Measurements from ENCODE around the gene CD300A.

CD300A gene

GRCh38 chr17:74454197-74455024, 12.0 kb upstream of the CD300A start:
- Histone ChIP-seq H3K4me3 (ENCODE audit: low read depth in 1 of 2, low read length in 1 of 2) (peak overlapping the region; percentile 58 to 70), H3K4me1 (ENCODE audit: control insufficient read depth in 1 of 2, insufficient read depth in 1 of 2, low read depth in 1 of 2, low read length in 1 of 2) (peaks cover 19 to 26% of the 10 kb centered on the region in 2 experiments), H3K36me3 (no peaks in the 10 kb centered on the region), H3K9me3 (no peaks in the 10 kb centered on the region), H3K27ac (peak overlapping the region; percentile 61), H3K27me3 (peaks cover 22% of the 10 kb centered on the region)
- TF ChIP-seq CTCF (IDR thresholded peaks at IDR 0.05) = no peak

- H3K9me3 ChIP-seq = no peaks in the 10 kb centered on the region
- H3K27ac ChIP-seq = no peak overlapping the region
- no peak for TF ChIP-seq CTCF (IDR thresholded peaks at IDR 0.05)
- no peaks in the 10 kb centered on the region for H3K36me3 ChIP-seq
- peaks cover 19 to 29% of the 10 kb centered on the region in 2 experiments for H3K4me1 ChIP-seq (ENCODE audit: control insufficient read depth in 1 of 2, insufficient read depth in 1 of 2, low read depth in 1 of 2, low read length in 1 of 2)
- H3K27me3 ChIP-seq = peaks cover 22% of the 10 kb centered on the region
- H3K4me3 ChIP-seq (ENCODE audit: low read depth in 1 of 2, low read length in 1 of 2) = no peak overlapping the region
Observed at GRCh38 chr17:74455025-74455545, 11.3 kb upstream of the CD300A start.

- peaks cover 22% of the 10 kb centered on the region for H3K27me3 ChIP-seq
- TF ChIP-seq CTCF (IDR thresholded peaks at IDR 0.05) = no peak
- H3K4me3 ChIP-seq (ENCODE audit: low read depth in 1 of 2, low read length in 1 of 2) = no peak overlapping the region
- no peak overlapping the region for H3K27ac ChIP-seq
- H3K9me3 ChIP-seq = no peaks in the 10 kb centered on the region
- H3K36me3 ChIP-seq = no peaks in the 10 kb centered on the region
- H3K4me1 ChIP-seq (ENCODE audit: control insufficient read depth in 1 of 2, insufficient read depth in 1 of 2, low read depth in 1 of 2, low read length in 1 of 2) = peaks cover 25 to 29% of the 10 kb centered on the region in 2 experiments
Observed at GRCh38 chr17:74455821-74456220, 10.6 kb upstream of the CD300A start.

- peak overlapping the region in 1 of 2 experiments; percentile 30 for H3K4me3 ChIP-seq (ENCODE audit: low read depth in 1 of 2, low read length in 1 of 2)
- H3K27ac ChIP-seq = peak overlapping the region; percentile 18
- no peaks in the 10 kb centered on the region for H3K36me3 ChIP-seq
- H3K27me3 ChIP-seq = peaks cover 17% of the 10 kb centered on the region
- H3K4me1 ChIP-seq (ENCODE audit: control insufficient read depth in 1 of 2, insufficient read depth in 1 of 2, low read depth in 1 of 2, low read length in 1 of 2) = peaks cover 39 to 44% of the 10 kb centered on the region in 2 experiments
- peak; percentile 94 for TF ChIP-seq CTCF (IDR thresholded peaks at IDR 0.05)
- H3K9me3 ChIP-seq = no peaks in the 10 kb centered on the region
Observed at GRCh38 chr17:74457146-74457819, 9.2 kb upstream of the CD300A start.

- Histone ChIP-seq H3K4me3 (ENCODE audit: low read depth in 1 of 2, low read length in 1 of 2) (peak overlapping the region in 1 of 2 experiments; percentile 30), H3K36me3 (no peaks in the 10 kb centered on the region), H3K9me3 (no peaks in the 10 kb centered on the region), H3K27me3 (peaks cover 12% of the 10 kb centered on the region), H3K4me1 (ENCODE audit: control insufficient read depth in 1 of 2, insufficient read depth in 1 of 2, low read depth in 1 of 2, low read length in 1 of 2) (peaks cover 45 to 49% of the 10 kb centered on the region in 2 experiments), H3K27ac (peak overlapping the region; percentile 5)
- peak; percentile 33 for TF ChIP-seq CTCF (IDR thresholded peaks at IDR 0.05)
Observed at GRCh38 chr17:74457820-74458166, 8.6 kb upstream of the CD300A start.
